Smooth muscle cell (in vitro differentiated cells): ENCODE data around the gene GCAT. TPM values are rescaled to one million over a fixed set of nuclear protein-coding genes. Genes with fewer than 3 reads are reported as not detected.

ENCODE experiments used
- DNase-seq: peaks from one replicate; lab custom pipeline; 2025; ENCODE audit not compliant: unreplicated experiment; lab: John Stamatoyannopoulos, UW
- H2AFZ ChIP-seq: fragments of 200-600 bp; sonication (generic); 2 replicates; pipeline ENCODE4 v1.6.0; 2016; ENCODE audit warnings: antibody characterized with exemption, low read depth, mild to moderate bottlenecking
- H3F3A ChIP-seq: fragments of 200-600 bp; sonication (generic); 2 replicates; pipeline ENCODE4 v1.6.0; 2017; ENCODE audit warnings: antibody characterized with exemption, low read depth
- H3K27ac ChIP-seq: fragments of 200-600 bp; sonication (generic); 2 replicates; pipeline ENCODE4 v1.5.1; 2016; ENCODE audit warnings: low read depth, mild to moderate bottlenecking
- H3K27me3 ChIP-seq: fragments of 200-600 bp; sonication (generic); 2 replicates; pipeline ENCODE4 v1.6.1; 2016; ENCODE audit warnings: low read depth, mild to moderate bottlenecking
- H3K36me3 ChIP-seq: fragments of 200-600 bp; sonication (generic); 2 replicates; pipeline ENCODE4 v1.5.1; 2016; ENCODE audit warnings: low read depth
- H3K4me1 ChIP-seq: fragments of 200-600 bp; sonication (generic); 2 replicates; pipeline ENCODE4 v1.5.1; 2016; ENCODE audit warnings: low read depth
- H3K4me2 ChIP-seq: fragments of 200-600 bp; sonication (generic); 2 replicates; pipeline ENCODE4 v1.6.0; 2016; ENCODE audit warnings: mild to moderate bottlenecking
- H3K4me3 ChIP-seq: fragments of 200-600 bp; sonication (generic); 2 replicates; pipeline ENCODE4 v1.5.1; 2016; ENCODE audit warnings: mild to moderate bottlenecking
- H3K79me2 ChIP-seq: fragments of 200-600 bp; sonication (generic); 2 replicates; pipeline ENCODE4 v1.6.0; 2016; ENCODE audit warnings: low read depth, mild to moderate bottlenecking
- H3K9ac ChIP-seq: fragments of 200-600 bp; sonication (generic); 2 replicates; pipeline ENCODE4 v1.6.0; 2016; ENCODE audit warnings: low read depth
- H3K9me3 ChIP-seq: fragments of 200-600 bp; sonication (generic); replicated peaks from 2 replicates; pipeline ENCODE4 v1.5.1; 2016; ENCODE audit warnings: low read depth
- H4K20me1 ChIP-seq: fragments of 200-600 bp; sonication (generic); 2 replicates; pipeline ENCODE4 v1.6.0; 2016; ENCODE audit warnings: low read depth
- WGBS: methylation state at CpG from one replicate; pipeline ENCODE4 v1.1.7; 2016; ENCODE audit warnings: low lambda C conversion rate; 5-methylcytosine and 5-hydroxymethylcytosine counted together
- polyA plus RNA-seq: library from polyadenylated mRNA; unstranded; fragments of >200 nt; fragmentation: Nextera tagmentation; extraction: Ambion mirVana; gene quantifications from 2 replicates; pipeline ENCODE4 v1.2.1, GENCODE V29; 2016
- total RNA-seq: library from RNA; depleted of rRNA; stranded (reverse); fragments of >200 nt; gene quantifications from 2 replicates; pipeline ENCODE4 v1.2.3, GENCODE V29; 2014
- TF ChIP-seq, protein P1 (sequence below): fragments of 200-600 bp; sonication (generic); IDR thresholded peaks from 2 replicates; pipeline ENCODE4 v1.5.1; 2017; ENCODE audit warnings: borderline replicate concordance, mild to moderate bottlenecking, antibody characterized with exemption; ENCODE audit not compliant: insufficient read depth, poor library complexity, severe bottlenecking

The GCAT gene
- total and polyA plus RNA-seq, 2 experiments from 2014 or later, result 13.5 to 30.6 TPM

DNA sequence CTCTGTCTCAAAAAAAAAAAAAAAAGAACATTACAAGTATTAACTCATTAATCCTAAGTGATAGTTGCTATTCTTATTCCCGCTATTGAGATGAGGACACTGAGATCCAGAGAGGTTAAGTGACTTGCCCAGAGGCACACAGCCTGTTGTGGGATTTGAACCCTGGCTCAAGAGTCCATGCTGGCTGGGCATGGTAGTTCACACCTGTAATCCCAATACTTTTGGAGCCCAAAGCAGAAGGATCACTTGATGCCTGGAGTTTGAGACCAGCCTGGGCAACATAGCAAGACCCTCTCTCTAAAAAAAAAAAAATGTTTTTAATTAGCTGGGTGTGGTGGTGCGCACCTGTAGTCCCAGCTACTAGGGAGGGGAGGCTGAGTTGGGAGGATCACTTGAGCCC is 4.1 kb downstream of the GCAT start:
- Histone ChIP-seq H3K4me1 (peaks cover 5% of the 10 kb centered on the region), H4K20me1 (peaks cover 23% of the 10 kb centered on the region), H3K79me2 (no peaks in the 10 kb centered on the region), H3K4me3 (no peak overlapping the region), H3K36me3 (no peaks in the 10 kb centered on the region), H3K9me3 (no peaks in the 10 kb centered on the region), H3K4me2 (no peak overlapping the region), H3K27ac (no peak overlapping the region), H3K27me3 (no peaks in the 10 kb centered on the region), H2AFZ (no peak overlapping the region), H3F3A (peaks cover 2% of the 10 kb centered on the region), H3K9ac (no peak overlapping the region)
- no peak for DNase-seq
- TF ChIP-seq, protein P1, sequence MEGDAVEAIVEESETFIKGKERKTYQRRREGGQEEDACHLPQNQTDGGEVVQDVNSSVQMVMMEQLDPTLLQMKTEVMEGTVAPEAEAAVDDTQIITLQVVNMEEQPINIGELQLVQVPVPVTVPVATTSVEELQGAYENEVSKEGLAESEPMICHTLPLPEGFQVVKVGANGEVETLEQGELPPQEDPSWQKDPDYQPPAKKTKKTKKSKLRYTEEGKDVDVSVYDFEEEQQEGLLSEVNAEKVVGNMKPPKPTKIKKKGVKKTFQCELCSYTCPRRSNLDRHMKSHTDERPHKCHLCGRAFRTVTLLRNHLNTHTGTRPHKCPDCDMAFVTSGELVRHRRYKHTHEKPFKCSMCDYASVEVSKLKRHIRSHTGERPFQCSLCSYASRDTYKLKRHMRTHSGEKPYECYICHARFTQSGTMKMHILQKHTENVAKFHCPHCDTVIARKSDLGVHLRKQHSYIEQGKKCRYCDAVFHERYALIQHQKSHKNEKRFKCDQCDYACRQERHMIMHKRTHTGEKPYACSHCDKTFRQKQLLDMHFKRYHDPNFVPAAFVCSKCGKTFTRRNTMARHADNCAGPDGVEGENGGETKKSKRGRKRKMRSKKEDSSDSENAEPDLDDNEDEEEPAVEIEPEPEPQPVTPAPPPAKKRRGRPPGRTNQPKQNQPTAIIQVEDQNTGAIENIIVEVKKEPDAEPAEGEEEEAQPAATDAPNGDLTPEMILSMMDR, result no peak
- WGBS, result 96% methylated on average over 2 of the region's 2 CpGs

DNA sequence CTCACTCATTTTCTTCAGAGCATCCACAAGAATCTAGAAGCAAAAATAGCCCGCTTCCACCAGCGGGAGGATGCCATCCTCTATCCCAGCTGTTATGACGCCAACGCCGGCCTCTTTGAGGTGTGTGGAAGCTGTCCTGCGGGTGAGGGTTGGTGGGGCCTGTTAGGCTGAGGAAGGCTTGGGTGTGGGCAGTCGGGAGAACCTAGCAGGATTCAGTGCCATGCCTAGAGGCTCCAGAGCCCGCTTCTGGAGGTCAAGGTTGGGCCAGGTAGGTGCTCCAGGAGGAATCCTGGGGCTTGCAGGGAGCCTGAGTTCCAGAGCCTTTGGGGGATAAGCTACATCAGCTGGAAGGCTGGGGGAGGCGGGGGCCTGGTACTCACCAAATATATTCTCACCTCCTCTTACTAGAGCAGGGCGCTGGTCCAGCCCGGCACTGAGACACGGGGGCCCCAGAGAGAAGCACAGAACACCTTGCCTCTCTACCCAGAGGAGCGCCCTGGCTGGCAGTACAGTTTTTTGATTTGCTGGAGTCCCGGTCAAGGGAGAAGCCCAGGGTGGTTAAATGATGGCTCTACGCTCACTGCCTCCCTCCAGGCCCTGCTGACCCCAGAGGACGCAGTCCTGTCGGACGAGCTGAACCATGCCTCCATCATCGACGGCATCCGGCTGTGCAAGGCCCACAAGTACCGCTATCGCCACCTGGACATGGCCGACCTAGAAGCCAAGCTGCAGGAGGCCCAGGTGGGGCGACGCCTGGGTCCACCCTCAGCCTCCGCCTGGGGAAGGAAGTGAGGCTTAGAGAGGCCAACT is 5.3 kb downstream of the GCAT start:
- H2AFZ ChIP-seq, result no peak overlapping the region
- H3F3A ChIP-seq, result peaks cover 2% of the 10 kb centered on the region
- TF ChIP-seq, protein P1, result no peak
- H3K9me3 ChIP-seq, result no peaks in the 10 kb centered on the region
- H3K9ac ChIP-seq, result no peak overlapping the region
- no peaks in the 10 kb centered on the region for H3K27me3 ChIP-seq
- H4K20me1 ChIP-seq, result peaks cover 13% of the 10 kb centered on the region
- H3K4me3 ChIP-seq, result no peak overlapping the region
- no peak overlapping the region for H3K4me2 ChIP-seq
- WGBS, result 95% methylated on average over 27 of the region's 27 CpGs
- H3K27ac ChIP-seq, result no peak overlapping the region
- no peaks in the 10 kb centered on the region for H3K36me3 ChIP-seq
- no peaks in the 10 kb centered on the region for H3K79me2 ChIP-seq
- no peak for DNase-seq
- H3K4me1 ChIP-seq, result peaks cover 5% of the 10 kb centered on the region

DNA sequence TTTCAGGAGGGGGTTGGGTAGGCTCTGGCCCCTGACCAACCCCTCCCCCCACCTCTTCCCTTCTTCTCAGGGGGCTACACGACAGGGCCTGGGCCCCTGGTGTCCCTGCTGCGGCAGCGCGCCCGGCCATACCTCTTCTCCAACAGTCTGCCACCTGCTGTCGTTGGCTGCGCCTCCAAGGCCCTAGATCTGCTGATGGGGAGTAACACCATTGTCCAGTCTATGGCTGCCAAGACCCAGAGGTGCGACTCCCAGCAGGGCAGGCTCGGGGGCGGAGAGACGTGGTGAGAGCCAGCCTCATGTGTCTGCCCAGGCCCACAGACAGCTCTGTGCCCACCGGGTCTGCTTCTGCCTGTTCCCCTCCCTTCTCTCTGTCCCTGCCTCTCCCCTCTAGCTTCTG is 7.9 kb downstream of the GCAT start:
- H3K27ac ChIP-seq, result no peak overlapping the region
- H2AFZ ChIP-seq, result no peak overlapping the region
- 96% methylated on average over 12 of the region's 12 CpGs for WGBS
- DNase-seq, result no peak
- no peak overlapping the region for H3K4me2 ChIP-seq
- no peaks in the 10 kb centered on the region for H3K36me3 ChIP-seq
- no peak overlapping the region for H3K9ac ChIP-seq
- no peaks in the 10 kb centered on the region for H3K9me3 ChIP-seq
- no peak overlapping the region for H3K4me3 ChIP-seq
- TF ChIP-seq, protein P1, result no peak
- peaks cover 7% of the 10 kb centered on the region for H3K4me1 ChIP-seq
- no peaks in the 10 kb centered on the region for H3F3A ChIP-seq
- H4K20me1 ChIP-seq, result no peaks in the 10 kb centered on the region
- no peaks in the 10 kb centered on the region for H3K79me2 ChIP-seq
- peaks cover 17% of the 10 kb centered on the region for H3K27me3 ChIP-seq
